Central memory CD8-positive, alpha-beta T cell (primary cell): ENCODE results near the gene C12orf42.
A peak's percentile ranks its signal among the peaks of the same experiment; 100 is the strongest.

Experiments used
- ATAC-seq: fragments of 150-1000 bp; cut with Tn5 transposase; replicated peaks from 2 replicates; pipeline ENCODE4 v1.10.0; 2022; ENCODE audit warnings: mild to moderate bottlenecking, moderate FRiP score, moderate number of reproducible peaks; ENCODE audit not compliant: poor library complexity, severe bottlenecking; ENCODE audit errors: extremely low read depth
- DNase-seq, 2 donors: peaks; one replicate each; pipeline ENCODE4 v3.0.0; 2021; ENCODE audit warnings: low spot score in 2 of 2
- H3K27ac Mint-ChIP-seq: one replicate; pipeline ENCODE4 v1.8.0; 2022; ENCODE audit warnings: low read depth, mild to moderate bottlenecking, moderate library complexity, mixed read lengths
- H3K27me3 Mint-ChIP-seq: one replicate; pipeline ENCODE4 v1.8.0; 2022; ENCODE audit warnings: mixed read lengths
- H3K36me3 Mint-ChIP-seq: one replicate; pipeline ENCODE4 v1.8.0; 2022; ENCODE audit warnings: mild to moderate bottlenecking, moderate library complexity, mixed read lengths; ENCODE audit not compliant: insufficient read depth
- H3K4me1 Mint-ChIP-seq: one replicate; pipeline ENCODE4 v1.8.0; 2022; ENCODE audit warnings: mixed read lengths
- H3K4me3 Mint-ChIP-seq: one replicate; pipeline ENCODE4 v1.8.0; 2022; ENCODE audit warnings: mild to moderate bottlenecking, moderate library complexity, mixed read lengths
- H3K9me3 Mint-ChIP-seq: one replicate; pipeline ENCODE4 v1.8.0; 2022; ENCODE audit warnings: mixed read lengths

The C12orf42 gene

DNA sequence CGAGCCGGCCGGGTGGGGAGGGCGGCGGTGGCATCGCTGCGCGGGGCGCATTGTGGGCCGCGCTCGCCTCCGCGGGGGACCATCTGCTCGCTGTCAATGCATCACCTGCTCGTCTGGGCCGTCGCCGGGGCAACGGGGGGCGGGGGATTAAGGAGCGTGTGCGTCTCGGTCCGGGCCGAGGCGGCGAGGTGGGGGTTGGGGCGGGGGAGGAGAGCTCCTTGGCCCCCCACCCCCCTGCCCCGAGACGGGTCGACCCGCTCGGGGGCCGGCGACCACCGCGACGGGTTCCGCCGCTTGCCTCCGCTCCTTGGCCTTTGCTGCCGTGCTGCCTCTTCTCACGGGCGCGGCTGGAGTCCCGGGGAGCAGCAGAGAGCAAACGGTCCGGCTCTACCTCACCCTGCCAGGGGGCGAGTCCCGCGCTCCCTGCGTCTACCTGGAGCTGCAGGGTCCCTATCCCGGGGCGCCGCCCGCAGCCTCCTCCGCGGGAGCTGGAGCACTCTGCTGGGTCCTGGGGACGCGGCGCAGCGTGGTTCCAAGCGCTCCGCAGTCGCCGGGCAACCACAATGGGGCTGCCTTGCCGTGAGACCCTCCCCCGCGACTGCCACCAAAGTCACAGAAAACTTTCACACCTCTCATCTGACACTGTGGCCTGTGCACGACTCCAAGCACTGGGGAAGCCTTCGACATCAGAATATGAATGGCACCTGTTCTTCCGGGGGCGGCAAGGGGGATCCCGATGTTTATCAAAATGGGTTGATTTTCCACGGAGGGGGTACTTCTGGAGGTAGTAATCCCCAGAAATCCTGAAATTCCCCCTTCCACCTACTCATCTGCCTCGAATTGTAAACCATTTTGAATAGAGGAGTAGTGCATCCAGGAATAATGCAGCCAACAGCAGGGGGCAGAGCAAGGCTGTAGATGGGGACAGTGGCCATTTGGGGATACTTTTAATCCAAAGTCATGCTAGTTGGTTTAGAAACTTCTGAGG lies at the start of gene C12orf42:
Gene C12orf42, minus strand, starts transcription at position 500 of the 988 bp plus-strand sequence. CDS start 17,542 bp downstream, outside the sequence.
- peaks cover 13% of the 10 kb centered on the region for H3K4me1 Mint-ChIP-seq
- H3K4me3 Mint-ChIP-seq, result peak within 1 kb of the TSS; percentile 76
- H3K27me3 Mint-ChIP-seq, result peaks cover 26% of the 10 kb centered on the region
- peaks cover 1% of the 10 kb centered on the region for H3K36me3 Mint-ChIP-seq
- peaks cover 5% of the 10 kb centered on the region for H3K9me3 Mint-ChIP-seq
- peak; percentile 85 for ATAC-seq
- peak within 1 kb of the TSS; percentile 42 for H3K27ac Mint-ChIP-seq
- DNase-seq, result peak; percentile 43 to 46

DNA sequence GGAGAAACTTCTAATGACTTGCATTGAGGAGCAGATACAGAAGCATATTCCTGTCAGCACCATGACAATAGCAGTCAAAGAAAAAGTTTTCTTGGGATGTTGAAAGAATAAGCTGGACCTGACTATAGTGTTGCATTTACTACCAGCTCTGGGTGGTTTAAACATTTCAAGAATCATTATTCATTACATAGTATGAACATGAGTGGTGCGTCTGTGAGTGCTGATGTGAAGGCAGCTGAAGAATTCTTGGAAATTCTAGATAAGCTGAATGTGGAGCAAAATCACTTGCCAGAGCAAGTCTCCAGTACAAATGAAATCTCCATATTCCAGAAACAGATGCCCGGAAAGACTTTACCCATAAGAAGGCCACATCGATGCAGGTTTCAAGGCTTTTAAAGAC lies 46.3 kb upstream of the C12orf42 start:
- H3K4me1 Mint-ChIP-seq, result peaks cover 7% of the 10 kb centered on the region
- ATAC-seq (no peak), DNase-seq (no peak)
- H3K27ac Mint-ChIP-seq, result no peak overlapping the region
- no peaks in the 10 kb centered on the region for H3K9me3 Mint-ChIP-seq
- H3K4me3 Mint-ChIP-seq, result no peak overlapping the region
- H3K36me3 Mint-ChIP-seq, result no peaks in the 10 kb centered on the region
- H3K27me3 Mint-ChIP-seq, result no peaks in the 10 kb centered on the region

DNA sequence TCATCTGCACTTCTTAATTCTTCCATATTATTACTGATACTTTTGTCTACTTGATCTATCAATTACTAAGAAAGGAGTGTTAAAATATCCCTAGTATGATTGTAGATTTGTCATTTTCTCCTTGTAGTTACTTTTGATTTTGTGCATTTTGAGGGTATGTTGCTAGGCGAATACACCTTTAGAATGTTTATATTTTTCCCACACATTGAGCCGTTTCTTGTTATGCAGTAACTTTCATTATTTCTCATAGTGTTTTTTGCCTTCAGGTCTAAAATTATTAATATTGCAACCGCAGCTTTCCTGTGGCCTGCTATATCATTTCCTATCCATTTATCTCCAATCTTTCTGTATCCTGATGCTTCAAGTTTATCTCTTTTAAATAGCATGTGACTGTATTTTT lies 44.6 kb upstream of the C12orf42 start:
- H3K27me3 Mint-ChIP-seq, result no peaks in the 10 kb centered on the region
- H3K9me3 Mint-ChIP-seq, result no peaks in the 10 kb centered on the region
- no peak overlapping the region for H3K4me3 Mint-ChIP-seq
- no peak for ATAC-seq
- H3K4me1 Mint-ChIP-seq, result peaks cover 7% of the 10 kb centered on the region
- no peak overlapping the region for H3K27ac Mint-ChIP-seq
- H3K36me3 Mint-ChIP-seq, result no peaks in the 10 kb centered on the region
- no peak for DNase-seq

DNA sequence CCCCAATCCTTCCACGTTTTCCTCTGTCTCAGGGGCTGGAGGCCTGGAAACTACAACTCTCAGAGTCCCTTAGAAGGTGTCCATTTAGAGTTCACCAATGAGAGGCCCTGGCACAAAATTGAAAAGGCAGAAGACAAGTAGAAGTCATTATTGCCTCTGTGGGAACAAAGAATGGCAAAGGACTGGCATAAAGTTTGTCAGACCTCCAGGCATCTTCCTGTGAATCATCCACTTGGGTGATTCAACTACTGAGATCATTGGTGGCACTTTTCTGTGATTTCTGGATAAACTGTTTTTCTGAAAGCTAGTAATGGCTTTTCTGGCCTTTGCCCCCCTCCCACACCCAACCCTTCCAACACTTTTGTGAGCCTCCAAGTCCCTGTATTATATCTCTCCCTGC lies 42.6 kb upstream of the C12orf42 start:
- no peak overlapping the region for H3K27ac Mint-ChIP-seq
- no peak for ATAC-seq
- H3K27me3 Mint-ChIP-seq, result no peaks in the 10 kb centered on the region
- peaks cover 7% of the 10 kb centered on the region for H3K4me1 Mint-ChIP-seq
- H3K9me3 Mint-ChIP-seq, result no peaks in the 10 kb centered on the region
- DNase-seq, result no peak
- H3K4me3 Mint-ChIP-seq, result no peak overlapping the region
- no peaks in the 10 kb centered on the region for H3K36me3 Mint-ChIP-seq

DNA sequence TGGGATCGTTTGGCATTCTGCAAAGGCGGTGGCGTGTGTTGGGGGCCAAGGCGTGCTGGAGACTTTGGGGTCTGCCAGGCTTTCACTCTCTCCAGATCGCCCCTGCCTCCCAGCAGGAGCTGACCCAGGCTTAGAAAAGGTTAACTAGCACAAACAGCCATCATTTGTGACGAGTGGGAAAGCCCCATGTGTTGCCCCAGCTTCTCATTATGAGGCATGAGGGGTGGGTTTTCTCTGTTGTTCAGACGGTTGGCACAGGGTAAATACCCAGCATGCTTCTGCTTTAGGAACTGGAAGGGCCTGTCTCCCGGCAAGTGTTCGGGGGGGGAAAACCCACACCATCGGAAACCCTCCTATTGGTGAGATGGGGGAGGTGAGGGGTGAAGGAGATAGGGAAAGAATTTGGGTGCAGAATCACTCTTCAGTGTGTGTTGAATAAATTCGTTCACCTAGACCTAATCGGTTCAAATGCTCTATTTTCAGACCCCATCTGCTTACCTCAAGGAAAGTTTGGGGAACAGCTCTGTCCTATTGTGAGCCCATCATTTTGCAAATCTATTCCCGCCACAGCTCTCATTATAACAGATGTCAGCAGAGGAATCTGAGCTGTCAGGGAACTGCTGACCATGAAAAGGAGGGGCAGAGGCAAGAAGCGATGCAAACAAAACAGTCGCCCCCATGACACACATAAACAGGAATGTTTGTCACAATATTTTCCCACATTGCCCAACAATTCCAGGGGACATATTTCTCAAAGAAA lies 34.7 kb upstream of the C12orf42 start:
- Mint-ChIP-seq H3K9me3 (no peaks in the 10 kb centered on the region), H3K27me3 (peaks cover 15% of the 10 kb centered on the region), H3K27ac (no peak overlapping the region), H3K4me3 (no peak overlapping the region), H3K4me1 (no peaks in the 10 kb centered on the region), H3K36me3 (no peaks in the 10 kb centered on the region)
- ATAC-seq, result no peak
- no peak for DNase-seq

DNA sequence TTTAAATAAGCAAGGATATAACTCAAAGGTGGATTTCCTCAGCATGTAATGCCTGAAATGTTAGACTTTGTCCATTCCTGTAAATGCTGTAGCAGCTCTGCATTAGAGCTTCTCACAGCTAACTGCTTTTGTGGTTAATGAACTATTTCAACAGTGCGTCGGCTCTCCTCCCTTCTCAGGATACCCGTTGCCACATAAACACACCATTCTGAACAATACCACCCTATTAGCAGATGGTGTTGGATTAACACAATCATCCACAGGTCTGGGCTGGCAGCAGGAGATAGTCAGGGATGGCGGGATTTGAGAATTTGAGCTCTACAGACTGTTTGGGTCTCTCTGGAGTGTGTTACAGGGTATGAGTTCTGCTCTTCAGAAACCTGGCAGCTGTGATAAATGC lies 33.5 kb upstream of the C12orf42 start:
- H3K27ac Mint-ChIP-seq, result no peak overlapping the region
- DNase-seq (no peak), ATAC-seq (no peak)
- peaks cover 15% of the 10 kb centered on the region for H3K27me3 Mint-ChIP-seq
- no peaks in the 10 kb centered on the region for H3K4me1 Mint-ChIP-seq
- no peaks in the 10 kb centered on the region for H3K9me3 Mint-ChIP-seq
- no peak overlapping the region for H3K4me3 Mint-ChIP-seq
- no peaks in the 10 kb centered on the region for H3K36me3 Mint-ChIP-seq

DNA sequence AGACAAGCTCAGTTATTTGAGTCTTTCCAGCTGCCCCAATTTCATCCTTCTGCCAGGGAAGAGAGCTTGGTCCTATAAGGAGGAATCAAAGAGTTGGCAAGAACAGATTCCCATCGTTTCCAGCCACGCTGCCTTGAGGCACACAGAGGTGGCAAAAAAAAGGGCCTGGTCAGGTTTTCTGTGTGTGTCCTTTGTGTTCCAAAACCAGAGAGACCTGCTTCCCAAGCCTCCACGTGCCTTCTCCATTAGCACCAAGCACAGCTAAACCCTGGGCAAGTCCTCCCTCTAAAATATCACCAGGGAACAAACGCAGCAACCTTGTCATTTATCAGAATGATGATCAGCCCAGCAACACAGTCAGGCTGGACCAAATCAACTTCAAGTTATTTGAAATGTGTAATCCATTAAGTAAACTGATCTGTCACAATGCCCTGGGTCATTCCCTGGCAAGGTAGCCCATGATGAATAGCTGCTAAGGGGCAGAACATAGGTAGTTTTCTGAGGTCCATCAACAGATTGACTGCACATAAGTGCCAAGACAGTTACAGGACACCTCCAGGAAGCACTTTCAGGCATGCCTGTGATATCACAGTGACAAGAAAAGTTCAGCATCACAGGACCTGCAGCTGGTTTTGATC lies 28.6 kb upstream of the C12orf42 start:
- Mint-ChIP-seq H3K36me3 (no peaks in the 10 kb centered on the region), H3K4me1 (no peaks in the 10 kb centered on the region), H3K4me3 (no peak overlapping the region), H3K27me3 (peaks cover 3% of the 10 kb centered on the region), H3K27ac (no peak overlapping the region), H3K9me3 (no peaks in the 10 kb centered on the region)
- DNase-seq (no peak), ATAC-seq (no peak)

DNA sequence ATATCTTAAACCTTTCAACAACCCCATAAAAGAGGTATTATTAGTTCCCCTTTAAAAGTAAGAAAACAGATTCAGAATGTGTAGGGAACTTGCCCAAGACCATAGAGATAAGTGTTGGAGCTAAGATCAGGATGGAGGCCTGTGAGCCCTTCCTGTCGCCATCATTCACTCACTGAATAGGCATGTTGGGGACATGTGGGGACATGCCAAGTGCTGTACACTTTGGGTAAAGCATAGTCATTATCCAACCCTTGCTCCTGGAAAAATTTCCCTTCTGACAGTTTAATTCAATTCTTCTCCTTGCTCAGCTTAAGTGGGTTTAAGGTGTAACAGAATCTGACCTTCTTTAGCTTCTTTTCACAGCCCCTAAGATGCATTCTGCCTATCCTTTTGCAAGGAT lies 28.0 kb upstream of the C12orf42 start:
- no peak overlapping the region for H3K27ac Mint-ChIP-seq
- ATAC-seq (no peak), DNase-seq (no peak)
- no peaks in the 10 kb centered on the region for H3K9me3 Mint-ChIP-seq
- no peaks in the 10 kb centered on the region for H3K36me3 Mint-ChIP-seq
- H3K4me1 Mint-ChIP-seq, result no peaks in the 10 kb centered on the region
- no peak overlapping the region for H3K4me3 Mint-ChIP-seq
- H3K27me3 Mint-ChIP-seq, result no peaks in the 10 kb centered on the region

DNA sequence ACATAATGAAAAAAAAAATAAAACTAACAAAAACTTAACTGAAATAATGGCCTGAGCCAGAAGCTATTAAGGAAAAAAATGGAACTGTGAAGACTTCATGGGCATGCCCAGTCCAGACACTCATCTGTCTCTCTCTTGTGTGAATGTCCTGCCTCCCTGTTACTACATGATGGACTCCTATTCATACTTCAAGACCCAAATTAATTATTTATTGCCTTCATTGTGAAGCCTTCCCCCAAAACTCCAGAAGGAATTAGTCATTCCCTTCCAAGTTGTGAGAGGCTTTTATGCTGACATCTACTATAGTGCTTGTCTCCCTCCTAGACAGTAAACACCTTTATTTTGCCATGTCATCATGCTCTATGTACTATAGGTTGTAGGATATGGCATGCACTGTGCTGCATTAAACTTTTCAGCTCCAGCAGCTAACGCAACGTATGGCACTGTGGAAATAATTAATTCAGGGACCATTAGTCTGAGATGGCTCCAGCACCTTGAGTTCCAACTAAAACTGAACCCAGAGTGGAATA lies 25.0 kb upstream of the C12orf42 start:
- DNase-seq (no peak), ATAC-seq (no peak)
- H3K4me3 Mint-ChIP-seq, result no peak overlapping the region
- no peaks in the 10 kb centered on the region for H3K4me1 Mint-ChIP-seq
- H3K27me3 Mint-ChIP-seq, result no peaks in the 10 kb centered on the region
- no peaks in the 10 kb centered on the region for H3K9me3 Mint-ChIP-seq
- H3K36me3 Mint-ChIP-seq, result no peaks in the 10 kb centered on the region
- no peak overlapping the region for H3K27ac Mint-ChIP-seq

DNA sequence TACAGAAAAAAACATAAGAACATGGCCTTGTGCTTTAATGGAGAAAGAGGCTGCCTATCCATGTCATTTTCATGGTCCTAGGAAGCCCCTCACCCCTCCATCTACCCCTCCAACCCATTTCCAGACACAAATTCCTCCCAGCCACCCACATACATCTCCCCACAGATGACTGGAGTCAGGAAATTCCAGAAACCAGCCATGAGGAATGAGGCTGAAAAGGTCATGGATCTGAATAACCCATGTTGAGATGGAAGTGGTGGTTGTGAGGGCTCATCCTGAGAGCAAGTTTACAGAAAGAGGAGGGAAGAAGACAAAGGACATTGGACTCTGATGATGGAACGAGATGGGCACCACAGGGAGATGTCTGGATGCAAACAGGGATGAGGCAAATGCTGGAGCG lies 23.9 kb upstream of the C12orf42 start:
- no peak overlapping the region for H3K4me3 Mint-ChIP-seq
- H3K4me1 Mint-ChIP-seq, result no peaks in the 10 kb centered on the region
- ATAC-seq, result no peak
- H3K36me3 Mint-ChIP-seq, result no peaks in the 10 kb centered on the region
- H3K9me3 Mint-ChIP-seq, result no peaks in the 10 kb centered on the region
- no peaks in the 10 kb centered on the region for H3K27me3 Mint-ChIP-seq
- no peak overlapping the region for H3K27ac Mint-ChIP-seq
- no peak for DNase-seq

DNA sequence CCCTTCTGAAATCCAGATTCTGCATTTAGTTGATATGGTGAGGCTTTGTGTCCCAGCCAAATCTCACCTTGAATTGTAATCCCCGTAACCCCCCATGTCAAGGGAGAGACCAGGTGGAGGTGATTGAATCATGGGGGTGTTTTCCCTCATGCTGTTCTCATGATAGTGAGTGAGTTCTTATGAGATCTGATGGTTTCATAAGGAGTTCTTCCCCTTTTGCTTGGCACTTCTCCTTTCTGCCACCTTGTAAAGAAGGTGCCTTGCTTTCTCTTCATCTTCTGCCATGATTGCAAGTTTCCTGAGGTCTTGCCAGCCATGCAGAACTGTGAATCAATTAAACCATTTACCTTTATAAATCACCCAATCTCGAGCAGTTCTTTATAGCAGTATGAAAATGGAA lies 23.1 kb upstream of the C12orf42 start:
- ATAC-seq (no peak), DNase-seq (no peak)
- Mint-ChIP-seq H3K4me3 (no peak overlapping the region), H3K4me1 (no peaks in the 10 kb centered on the region), H3K27ac (no peak overlapping the region), H3K36me3 (no peaks in the 10 kb centered on the region), H3K9me3 (no peaks in the 10 kb centered on the region), H3K27me3 (no peaks in the 10 kb centered on the region)

DNA sequence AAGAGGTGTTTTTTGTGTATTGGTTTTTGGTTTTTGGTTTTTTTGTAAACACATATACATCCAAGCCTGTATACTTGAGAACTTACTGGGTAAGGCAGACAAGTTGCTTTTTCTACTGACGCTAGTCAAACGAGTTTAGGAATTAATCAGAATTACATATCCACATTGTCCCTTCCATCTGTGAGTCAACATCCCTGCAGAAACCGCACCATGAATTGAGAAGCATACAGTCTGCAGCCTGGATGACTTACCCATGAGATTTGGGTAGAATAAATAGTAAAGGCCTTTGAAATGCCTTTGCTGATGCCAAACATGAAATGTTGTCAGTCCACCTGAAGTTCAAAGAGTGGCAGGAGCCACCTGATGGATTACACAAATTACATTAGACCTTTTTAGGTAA lies 21.4 kb upstream of the C12orf42 start:
- no peaks in the 10 kb centered on the region for H3K36me3 Mint-ChIP-seq
- no peak for DNase-seq
- ATAC-seq, result no peak
- H3K27ac Mint-ChIP-seq, result no peak overlapping the region
- no peaks in the 10 kb centered on the region for H3K27me3 Mint-ChIP-seq
- no peaks in the 10 kb centered on the region for H3K9me3 Mint-ChIP-seq
- no peaks in the 10 kb centered on the region for H3K4me1 Mint-ChIP-seq
- H3K4me3 Mint-ChIP-seq, result no peak overlapping the region
